IMR-90 (cell line): ENCODE measurements around the gene SPON1. TPM values are rescaled to one million over a fixed set of nuclear protein-coding genes. Genes with fewer than 3 reads are reported as not detected.

ENCODE experiments used
- ATAC-seq: fragments of 200-7000 bp; cut with Tn5 transposase; 2 replicates; pipeline ENCODE4 v1.9.1; 2020; ENCODE audit warnings: low read depth, mild to moderate bottlenecking, moderate library complexity
- BruUV-seq: library from RNA; stranded (reverse); fragments of 400-500 nt; replicated peaks from 2 replicates; lab custom pipeline; 2021; lab: Mats Ljungman, UMichigan
- CTCF ChIA-PET: fragments of 300-600 bp; formaldehyde crosslinking; extraction: SDS; loops from one replicate; lab custom pipeline; 2021; ENCODE audit warnings: antibody characterized with exemption; lab: Yijun Ruan, JAX
- POLR2A ChIA-PET: fragments of 300-600 bp; sonication (Branson Sonifier 250); formaldehyde crosslinking; loops from one replicate; lab custom pipeline; 2022; ENCODE audit warnings: antibody characterized with exemption; ENCODE audit not compliant: unreplicated experiment; lab: Charles Lee
- DNase-seq: peaks from one replicate; pipeline ENCODE4 v3.0.0; 2013
- H2AFZ ChIP-seq: replicated peaks from 2 replicates; pipeline ENCODE3; 2013; ENCODE audit warnings: low read length, mild to moderate bottlenecking; ENCODE audit not compliant: poor library complexity
- H2AK5ac ChIP-seq: 2 replicates; pipeline ENCODE4 v1.6.1; 2013; ENCODE audit warnings: low read depth, low read length, inconsistent platforms
- H2AK9ac ChIP-seq: replicated peaks from 2 replicates; pipeline ENCODE3; 2013; ENCODE audit warnings: mild to moderate bottlenecking, low read depth, low read length, moderate library complexity; ENCODE audit not compliant: poor library complexity
- H2BK120ac ChIP-seq: 2 replicates; pipeline ENCODE4 v1.6.1; 2013; ENCODE audit warnings: low read depth, low read length, inconsistent platforms
- H2BK15ac ChIP-seq: 3 replicates; pipeline ENCODE4 v1.6.1; 2013; ENCODE audit warnings: low read depth, low read length, inconsistent platforms
- H2BK20ac ChIP-seq: 2 replicates; pipeline ENCODE4 v1.6.1; 2013; ENCODE audit warnings: low read depth, mild to moderate bottlenecking, inconsistent platforms, low read length, moderate library complexity
- H2BK5ac ChIP-seq: 2 replicates; pipeline ENCODE4 v1.6.1; 2013; ENCODE audit warnings: mild to moderate bottlenecking, low read depth, low read length, inconsistent platforms; ENCODE audit not compliant: poor library complexity, severe bottlenecking
- H3K14ac ChIP-seq: replicated peaks from 2 replicates; pipeline ENCODE4 v1.6.1; 2013; ENCODE audit warnings: low read depth, low read length, inconsistent platforms
- H3K18ac ChIP-seq: 2 replicates; pipeline ENCODE4 v1.6.1; 2013; ENCODE audit warnings: low read depth, low read length, control low read depth
- H3K23ac ChIP-seq: 2 replicates; pipeline ENCODE4 v1.6.1; 2013; ENCODE audit warnings: low read depth, low read length, inconsistent platforms
- H3K27ac ChIP-seq: 2 replicates; pipeline ENCODE4 v1.5.1; 2013; ENCODE audit warnings: mild to moderate bottlenecking, control low read depth, low read length; ENCODE audit not compliant: insufficient read depth
- H3K27me3 ChIP-seq: 2 replicates; pipeline ENCODE4 v1.6.1; 2013; ENCODE audit warnings: low read length; ENCODE audit not compliant: control insufficient read depth, insufficient read depth
- H3K36me3 ChIP-seq: 2 replicates; pipeline ENCODE4 v1.6.1; 2013; ENCODE audit warnings: low read length, mixed read lengths; ENCODE audit not compliant: control insufficient read depth, insufficient read depth
- H3K4ac ChIP-seq: 2 replicates; pipeline ENCODE4 v1.6.1; 2013; ENCODE audit warnings: low read depth, low read length, inconsistent platforms
- H3K4me1 ChIP-seq: 2 replicates; pipeline ENCODE4 v1.6.1; 2013; ENCODE audit warnings: low read length, mixed read lengths; ENCODE audit not compliant: control insufficient read depth, insufficient read depth
- H3K4me2 ChIP-seq: 2 replicates; pipeline ENCODE4 v1.6.1; 2013; ENCODE audit warnings: low read depth, mild to moderate bottlenecking, control low read depth, low read length, moderate library complexity
- H3K4me3 ChIP-seq: 2 replicates; pipeline ENCODE4 v1.5.1; 2013; ENCODE audit warnings: low read depth, mild to moderate bottlenecking, control low read depth, low read length, moderate library complexity; ENCODE audit not compliant: insufficient read depth
- H3K56ac ChIP-seq: 2 replicates; pipeline ENCODE4 v1.6.1; 2013; ENCODE audit warnings: low read length, inconsistent platforms; ENCODE audit not compliant: insufficient read depth; ENCODE audit errors: extremely low read depth
- H3K79me1 ChIP-seq, 2 experiments: 2 replicates each; pipeline ENCODE4 v1.6.1; 2013; ENCODE audit warnings: low read length in 2 of 2, inconsistent platforms in 1 of 2, low read depth in 1 of 2
- H3K9ac ChIP-seq: 2 replicates; pipeline ENCODE4 v1.6.1; 2013; ENCODE audit warnings: low read depth, low read length, control low read depth
- H3K9me1 ChIP-seq: 2 replicates; pipeline ENCODE4 v1.6.1; 2013; ENCODE audit warnings: low read length, inconsistent platforms; ENCODE audit not compliant: insufficient read depth
- H3K9me3 ChIP-seq: 2 replicates; pipeline ENCODE4 v1.6.1; 2013; ENCODE audit warnings: low read length; ENCODE audit not compliant: control insufficient read depth, insufficient read depth
- H4K20me1 ChIP-seq: 2 replicates; pipeline ENCODE4 v1.6.1; 2013; ENCODE audit warnings: low read length, inconsistent platforms; ENCODE audit not compliant: insufficient read depth
- H4K5ac ChIP-seq: 2 replicates; pipeline ENCODE4 v1.6.1; 2013; ENCODE audit warnings: mild to moderate bottlenecking, low read depth, low read length, control low read depth
- H4K8ac ChIP-seq, 2 experiments: 2 replicates each; pipeline ENCODE4 v1.6.1; 2013; ENCODE audit warnings: low read depth in 2 of 2, low read length in 2 of 2, control low read depth in 1 of 2, inconsistent platforms in 1 of 2
- H4K91ac ChIP-seq: 2 replicates; pipeline ENCODE4 v1.6.1; 2013; ENCODE audit warnings: low read depth, low read length, inconsistent platforms; ENCODE audit not compliant: insufficient read depth
- BHLHE40 ChIP-seq: fragments of 150-350 bp; IDR thresholded peaks from 2 replicates; pipeline ENCODE4 v1.6.1; 2016; ENCODE audit warnings: mild to moderate bottlenecking, low read depth, low read length
- CEBPB ChIP-seq: IDR thresholded peaks from 2 replicates; pipeline ENCODE4 v1.6.1; 2012; ENCODE audit warnings: low read depth, low read length, improper control_type of control experiment
- CHD1 ChIP-seq: IDR thresholded peaks from 2 replicates; pipeline ENCODE4 v1.6.1; 2012; ENCODE audit warnings: low read depth, low read length, improper control_type of control experiment
- ELK1 ChIP-seq: fragments of 150-350 bp; IDR thresholded peaks from 2 replicates; pipeline ENCODE4 v1.6.1; 2016; ENCODE audit warnings: low read depth, mild to moderate bottlenecking, low read length, moderate library complexity, borderline replicate concordance
- FOS ChIP-seq: fragments of 150-350 bp; IDR thresholded peaks from 2 replicates; pipeline ENCODE4 v1.6.1; 2016; ENCODE audit warnings: low read depth, low read length
- MAFK ChIP-seq: IDR thresholded peaks from 2 replicates; pipeline ENCODE4 v1.6.1; 2012; ENCODE audit warnings: low read depth, low read length, improper control_type of control experiment
- MAZ ChIP-seq: IDR thresholded peaks from 2 replicates; pipeline ENCODE4 v1.6.1; 2012; ENCODE audit warnings: low read depth, mild to moderate bottlenecking, low read length, improper control_type of control experiment, moderate library complexity, borderline replicate concordance
- MXI1 ChIP-seq: IDR thresholded peaks from 2 replicates; pipeline ENCODE4 v1.6.1; 2012; ENCODE audit warnings: low read depth, mild to moderate bottlenecking, low read length, moderate library complexity, borderline replicate concordance
- NFE2L2 ChIP-seq: fragments of 150-350 bp; IDR thresholded peaks from 2 replicates; pipeline ENCODE4 v1.6.1; 2016; ENCODE audit warnings: low read depth, mild to moderate bottlenecking, low read length
- POLR2A ChIP-seq: IDR thresholded peaks from 2 replicates; pipeline ENCODE4 v1.6.1; 2012; ENCODE audit warnings: mild to moderate bottlenecking, low read depth, low read length
- RAD21 ChIP-seq: IDR thresholded peaks from 2 replicates; pipeline ENCODE4 v1.6.1; 2012; ENCODE audit warnings: low read length, improper control_type of control experiment
- RCOR1 ChIP-seq: IDR thresholded peaks from 2 replicates; pipeline ENCODE4 v1.6.1; 2012; ENCODE audit warnings: mild to moderate bottlenecking, low read length, improper control_type of control experiment; ENCODE audit not compliant: insufficient replicate concordance
- RFX5 ChIP-seq: IDR thresholded peaks from 2 replicates; pipeline ENCODE4 v1.8.0; 2012; ENCODE audit warnings: low read depth, mild to moderate bottlenecking, low read length, moderate library complexity
- SMC3 ChIP-seq: fragments of 150-350 bp; IDR thresholded peaks from 2 replicates; pipeline ENCODE4 v1.6.1; 2016; ENCODE audit warnings: low read depth, mild to moderate bottlenecking, antibody characterized with exemption, low read length, moderate library complexity
- WGBS, 2 experiments: methylation state at CpG; one replicate each; pipeline versions ENCODE4 v1.1.5 to v1.1.7; 2013; ENCODE audit warnings: missing lambda C conversion rate in 2 of 2; ENCODE audit not compliant: insufficient read length in 1 of 2; ENCODE audit errors: extremely low coverage in 2 of 2; 5-methylcytosine and 5-hydroxymethylcytosine counted together
- dilution Hi-C: fragments of 300-500 bp; cut with HindIII; formaldehyde crosslinking; loops from one replicate; pipeline ENCODE4 v1.14.3; 2018; ENCODE audit warnings: low sequenced_read_pairs; ENCODE audit not compliant: unreplicated experiment
- in situ Hi-C: fragments of 300-500 bp; cut with MboI; formaldehyde crosslinking; loops from 3 replicates; pipeline ENCODE4 v1.14.3; 2019; ENCODE audit warnings: low sequenced_read_pairs, inconsistent platforms, mixed read lengths
- intact Hi-C: fragments of 100-400 bp; cut with micrococcal nuclease; formaldehyde crosslinking; loops from 2 replicates; pipeline ENCODE4 v1.10.0; 2022
- polyA plus RNA-seq, 3 experiments: library from polyadenylated mRNA; depleted of rRNA; stranded (reverse); fragments of >200 nt; gene quantifications; 2 replicates each; pipeline ENCODE4 v1.2.3, GENCODE V29; 2012; ENCODE audit warnings: low replicate concordance in 1 of 3
- total RNA-seq: library from RNA; depleted of rRNA; stranded (reverse); fragments of >200 nt; gene quantifications from 2 replicates; pipeline ENCODE4 v1.2.3, GENCODE V29; 2012
- TF ChIP-seq, protein P1 (sequence below): conservative IDR thresholded peaks from 2 replicates; pipeline ENCODE4 v1.5.1; 2012; ENCODE audit warnings: mild to moderate bottlenecking, low read depth, low read length, improper control_type of control experiment

The SPON1 gene
- total and polyA plus RNA-seq, 2 of the 4 experiments (the other 2 are of a cell fraction): 0.62 to 0.72 TPM

DNA sequence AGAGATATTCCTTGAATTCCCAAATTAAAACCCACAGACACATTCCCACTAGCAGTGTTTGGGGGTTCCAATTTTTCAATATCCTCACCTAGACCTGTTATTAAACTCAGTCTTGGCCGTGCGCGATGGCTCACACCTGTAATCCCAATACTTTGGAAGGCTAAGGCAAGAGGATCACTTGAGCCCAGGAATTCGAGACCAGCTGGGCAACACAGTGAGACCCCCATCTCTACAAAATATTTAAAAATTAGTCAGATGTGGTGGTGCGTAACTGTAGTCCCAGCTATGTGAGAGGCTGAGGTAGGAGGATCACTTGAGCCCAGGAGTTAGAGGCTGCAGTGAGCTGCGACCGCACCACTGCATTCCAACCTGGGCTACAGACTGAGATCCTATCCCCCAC is 343.1 kb downstream of the SPON1 start:
- H3K27ac ChIP-seq: no peak overlapping the region

More for the DNA sequence above, 343.1 kb downstream of the SPON1 start:
- H2BK5ac ChIP-seq: no peak overlapping the region
- H3K27me3 ChIP-seq: no peaks in the 10 kb centered on the region
- CTCF ChIA-PET: interaction anchor here (2.4 kb wide), 1 partner anchor 149 kb away, joined by 10 read pairs; no protein-coding TSS in a partner anchor
- no peak overlapping the region for H3K4ac ChIP-seq
- in situ Hi-C loops (no loop called here), intact Hi-C loops (no loop called here), dilution Hi-C loops (loop anchor here (25.0 kb wide), 1 partner anchor 157 kb away; no protein-coding TSS in a partner anchor)
- no peak overlapping the region for H3K56ac ChIP-seq
- H2BK20ac ChIP-seq: no peak overlapping the region
- H4K5ac ChIP-seq: no peak overlapping the region
- peaks cover 4% of the 10 kb centered on the region; the same call in 1 of the 2 replicates for H3K9me1 ChIP-seq
- POLR2A ChIA-PET: no interaction called here
- no peak overlapping the region for H3K4me3 ChIP-seq
- ATAC-seq (no peak), DNase-seq (no peak)
- no peak overlapping the region for H3K23ac ChIP-seq
- peaks cover 79% of the 10 kb centered on the region for H4K20me1 ChIP-seq
- no peak overlapping the region for H2AK5ac ChIP-seq
- no peak overlapping the region for H4K91ac ChIP-seq
- no peak overlapping the region for H3K14ac ChIP-seq
- no peak overlapping the region for H3K9ac ChIP-seq
- H3K9me3 ChIP-seq: no peaks in the 10 kb centered on the region
- H3K36me3 ChIP-seq: no peaks in the 10 kb centered on the region
- H3K18ac ChIP-seq: no peak overlapping the region
- H2BK120ac ChIP-seq: no peak overlapping the region
- H3K4me1 ChIP-seq: peaks cover 5% of the 10 kb centered on the region
- H2AK9ac ChIP-seq: no peak overlapping the region
- H3K79me1 ChIP-seq: peaks cover 36 to 91% of the 10 kb centered on the region in 2 experiments
- H3K4me2 ChIP-seq: no peak overlapping the region
- BruUV-seq: no TSS peak
- H2BK15ac ChIP-seq: no peak overlapping the region
- no CpG with 5 or more reads among the region's 7 CpGs for WGBS, 2 experiments
- TF ChIP-seq MAFK (no peak), SMC3 (no peak), RCOR1 (no peak), MXI1 (no peak), RAD21 (no peak), CEBPB (no peak), POLR2A (no peak), ELK1 (no peak), NFE2L2 (no peak), FOS (no peak), MAZ (no peak), BHLHE40 (no peak), CHD1 (no peak), RFX5 (no peak)
- TF ChIP-seq, protein P1, sequence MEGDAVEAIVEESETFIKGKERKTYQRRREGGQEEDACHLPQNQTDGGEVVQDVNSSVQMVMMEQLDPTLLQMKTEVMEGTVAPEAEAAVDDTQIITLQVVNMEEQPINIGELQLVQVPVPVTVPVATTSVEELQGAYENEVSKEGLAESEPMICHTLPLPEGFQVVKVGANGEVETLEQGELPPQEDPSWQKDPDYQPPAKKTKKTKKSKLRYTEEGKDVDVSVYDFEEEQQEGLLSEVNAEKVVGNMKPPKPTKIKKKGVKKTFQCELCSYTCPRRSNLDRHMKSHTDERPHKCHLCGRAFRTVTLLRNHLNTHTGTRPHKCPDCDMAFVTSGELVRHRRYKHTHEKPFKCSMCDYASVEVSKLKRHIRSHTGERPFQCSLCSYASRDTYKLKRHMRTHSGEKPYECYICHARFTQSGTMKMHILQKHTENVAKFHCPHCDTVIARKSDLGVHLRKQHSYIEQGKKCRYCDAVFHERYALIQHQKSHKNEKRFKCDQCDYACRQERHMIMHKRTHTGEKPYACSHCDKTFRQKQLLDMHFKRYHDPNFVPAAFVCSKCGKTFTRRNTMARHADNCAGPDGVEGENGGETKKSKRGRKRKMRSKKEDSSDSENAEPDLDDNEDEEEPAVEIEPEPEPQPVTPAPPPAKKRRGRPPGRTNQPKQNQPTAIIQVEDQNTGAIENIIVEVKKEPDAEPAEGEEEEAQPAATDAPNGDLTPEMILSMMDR: no peak
- H2AFZ ChIP-seq: no peak overlapping the region
- H4K8ac ChIP-seq: no peak overlapping the region
